NB4 (cell line): ENCODE results near the gene PEF1.

ENCODE experiments used
- DNase-seq: peaks from one replicate; pipeline ENCODE4 v3.0.0; 2010; ENCODE audit warnings: low read depth
- H3K4me3 ChIP-seq: one replicate; pipeline ENCODE4 v1.5.1; 2011; ENCODE audit warnings: mild to moderate bottlenecking, low read depth, low read length, moderate library complexity
- MYC ChIP-seq: IDR thresholded peaks from 2 replicates; pipeline ENCODE4 v1.6.1; 2011; ENCODE audit warnings: low read depth, low read length
- POLR2A ChIP-seq: IDR thresholded peaks from 2 replicates; pipeline ENCODE4 v1.6.1; 2011; ENCODE audit warnings: mild to moderate bottlenecking; ENCODE audit not compliant: insufficient read length; ENCODE audit errors: extremely low read depth
- TF ChIP-seq, protein P1 (sequence below): IDR thresholded peaks from one replicate; pipeline ENCODE4 v1.5.1; 2012; ENCODE audit warnings: low read depth, low read length
- TF ChIP-seq, protein P2 (sequence below): IDR thresholded peaks from 2 replicates; pipeline ENCODE4 v1.6.1; 2011; ENCODE audit warnings: low read depth, low read length

PEF1 gene

GRCh38 chr1:31689854-31690253 lies 45.2 kb upstream of the PEF1 start:
- no peak overlapping the region for H3K4me3 ChIP-seq
- no peak for TF ChIP-seq POLR2A
- TF ChIP-seq, protein P1, sequence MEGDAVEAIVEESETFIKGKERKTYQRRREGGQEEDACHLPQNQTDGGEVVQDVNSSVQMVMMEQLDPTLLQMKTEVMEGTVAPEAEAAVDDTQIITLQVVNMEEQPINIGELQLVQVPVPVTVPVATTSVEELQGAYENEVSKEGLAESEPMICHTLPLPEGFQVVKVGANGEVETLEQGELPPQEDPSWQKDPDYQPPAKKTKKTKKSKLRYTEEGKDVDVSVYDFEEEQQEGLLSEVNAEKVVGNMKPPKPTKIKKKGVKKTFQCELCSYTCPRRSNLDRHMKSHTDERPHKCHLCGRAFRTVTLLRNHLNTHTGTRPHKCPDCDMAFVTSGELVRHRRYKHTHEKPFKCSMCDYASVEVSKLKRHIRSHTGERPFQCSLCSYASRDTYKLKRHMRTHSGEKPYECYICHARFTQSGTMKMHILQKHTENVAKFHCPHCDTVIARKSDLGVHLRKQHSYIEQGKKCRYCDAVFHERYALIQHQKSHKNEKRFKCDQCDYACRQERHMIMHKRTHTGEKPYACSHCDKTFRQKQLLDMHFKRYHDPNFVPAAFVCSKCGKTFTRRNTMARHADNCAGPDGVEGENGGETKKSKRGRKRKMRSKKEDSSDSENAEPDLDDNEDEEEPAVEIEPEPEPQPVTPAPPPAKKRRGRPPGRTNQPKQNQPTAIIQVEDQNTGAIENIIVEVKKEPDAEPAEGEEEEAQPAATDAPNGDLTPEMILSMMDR = no peak
- TF ChIP-seq, protein P2, sequence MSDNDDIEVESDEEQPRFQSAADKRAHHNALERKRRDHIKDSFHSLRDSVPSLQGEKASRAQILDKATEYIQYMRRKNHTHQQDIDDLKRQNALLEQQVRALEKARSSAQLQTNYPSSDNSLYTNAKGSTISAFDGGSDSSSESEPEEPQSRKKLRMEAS = no peak
- no peak for TF ChIP-seq MYC
- DNase-seq = no peak

- TF ChIP-seq MYC = no peak
- TF ChIP-seq, protein P1 = no peak
- no peak overlapping the region for H3K4me3 ChIP-seq
- DNase-seq = no peak
Measured at GRCh38 chr1:31689379-31689778, 44.7 kb upstream of the PEF1 start.

- DNase-seq = no peak
- no peak overlapping the region for H3K4me3 ChIP-seq
- TF ChIP-seq, protein P1 = no peak
- TF ChIP-seq POLR2A (no peak), MYC (no peak)
- TF ChIP-seq, protein P2 = no peak
Measured at GRCh38 chr1:31688233-31688918, 43.7 kb upstream of the PEF1 start.

- no peak overlapping the region for H3K4me3 ChIP-seq
- TF ChIP-seq, protein P2 = no peak
- no peak for TF ChIP-seq POLR2A
- TF ChIP-seq, protein P1 = no peak
- TF ChIP-seq MYC = no peak
- no peak for DNase-seq
Measured at GRCh38 chr1:31687601-31688000, 42.9 kb upstream of the PEF1 start.

- no peak for DNase-seq
- H3K4me3 ChIP-seq = no peak overlapping the region
- TF ChIP-seq, protein P1 = no peak
- no peak for TF ChIP-seq MYC
Measured at GRCh38 chr1:31685795-31686194, 41.1 kb upstream of the PEF1 start.

DNA sequence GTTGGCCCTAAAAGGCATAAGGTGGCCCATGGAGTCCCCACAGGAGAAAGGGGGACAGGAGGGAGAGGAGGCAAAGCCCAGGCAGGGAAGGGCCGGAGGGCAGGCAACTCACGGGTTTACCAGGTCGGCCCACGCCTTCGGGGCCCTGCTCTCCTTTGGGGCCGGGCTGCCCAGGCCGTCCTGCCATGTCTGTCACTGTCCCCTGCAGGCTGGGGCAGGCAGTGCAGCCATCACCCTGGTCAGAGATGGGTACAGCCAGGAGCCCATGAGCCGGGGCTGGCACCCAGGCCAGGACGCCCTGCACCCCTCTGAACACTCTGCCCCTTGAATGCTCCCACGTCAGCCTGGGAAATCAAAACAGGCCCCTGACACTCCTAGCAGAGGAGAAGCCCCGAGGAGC lies 39.3 kb upstream of the PEF1 start:
- no peak for DNase-seq

More for the DNA sequence above, 39.3 kb upstream of the PEF1 start:
- H3K4me3 ChIP-seq = no peak overlapping the region
- TF ChIP-seq, protein P1 = peak; percentile 51
- no peak for TF ChIP-seq MYC
